H9 (cell line): Measurements from ENCODE around the gene SORBS1. TPM values are rescaled to one million over a fixed set of nuclear protein-coding genes. Genes with fewer than 3 reads are reported as not detected.

Experiments
- DNase-seq: peaks from one replicate; pipeline ENCODE4 v3.0.0-alpha.2; 2017
- H2AFZ ChIP-seq: one replicate; pipeline ENCODE4 v1.6.1; 2013; ENCODE audit warnings: mild to moderate bottlenecking, low read length, control low read depth, moderate library complexity
- H2AK5ac ChIP-seq: 2 replicates; pipeline ENCODE4 v1.6.1; 2013; ENCODE audit warnings: low read length, control low read depth, mixed read lengths; ENCODE audit not compliant: insufficient read length
- H2BK120ac ChIP-seq: one replicate; pipeline ENCODE4 v1.6.1; 2013; ENCODE audit warnings: low read depth, mild to moderate bottlenecking, low read length, control low read depth, inconsistent platforms; ENCODE audit not compliant: poor library complexity, severe bottlenecking
- H2BK12ac ChIP-seq: 2 replicates; pipeline ENCODE4 v1.6.1; 2013; ENCODE audit warnings: low read length, control low read depth, mixed read lengths, low read depth; ENCODE audit not compliant: insufficient read length
- H2BK15ac ChIP-seq: 2 replicates; pipeline ENCODE4 v1.6.1; 2013; ENCODE audit warnings: low read depth, low read length, control low read depth
- H2BK20ac ChIP-seq: one replicate; pipeline ENCODE4 v1.6.1; 2013; ENCODE audit warnings: low read depth, mild to moderate bottlenecking, low read length, control low read depth, inconsistent platforms; ENCODE audit not compliant: poor library complexity, severe bottlenecking
- H2BK5ac ChIP-seq: 2 replicates; pipeline ENCODE4 v1.6.1; 2013; ENCODE audit warnings: low read length, control low read depth, mixed read lengths; ENCODE audit not compliant: insufficient read length
- H3K14ac ChIP-seq: 2 replicates; pipeline ENCODE4 v1.6.1; 2013; ENCODE audit warnings: low read length, control low read depth; ENCODE audit not compliant: insufficient read depth
- H3K18ac ChIP-seq: 2 replicates; pipeline ENCODE4 v1.6.1; 2013; ENCODE audit warnings: low read depth, mild to moderate bottlenecking, mixed read lengths, low read length, control low read depth; ENCODE audit not compliant: insufficient read length
- H3K23ac ChIP-seq: 2 replicates; pipeline ENCODE4 v1.6.1; 2013; ENCODE audit warnings: low read length, control low read depth, mixed read lengths, low read depth; ENCODE audit not compliant: insufficient read length
- H3K23me2 ChIP-seq: 2 replicates; pipeline ENCODE4 v1.6.1; 2013; ENCODE audit warnings: low read depth, mild to moderate bottlenecking, mixed read lengths, low read length, control low read depth; ENCODE audit not compliant: insufficient read length, poor library complexity, severe bottlenecking
- H3K27ac ChIP-seq: 2 replicates; pipeline ENCODE4 v1.5.1; 2013; ENCODE audit warnings: low read length, control low read depth, mixed read lengths, low read depth; ENCODE audit not compliant: insufficient read length
- H3K27me3 ChIP-seq: 2 replicates; pipeline ENCODE4 v1.6.1; 2013; ENCODE audit warnings: low read length, control low read depth, inconsistent platforms; ENCODE audit not compliant: insufficient read depth
- H3K4ac ChIP-seq: 2 replicates; pipeline ENCODE4 v1.6.1; 2013; ENCODE audit warnings: low read depth, mild to moderate bottlenecking, control low read depth, inconsistent platforms, low read length, moderate library complexity
- H3K4me1 ChIP-seq: 2 replicates; pipeline ENCODE4 v1.6.1; 2013; ENCODE audit warnings: low read length, control low read depth, inconsistent platforms; ENCODE audit not compliant: insufficient read depth
- H3K4me2 ChIP-seq: 2 replicates; pipeline ENCODE4 v1.6.1; 2013; ENCODE audit warnings: low read length, control low read depth, mixed read lengths; ENCODE audit not compliant: insufficient read length, insufficient read depth
- H3K56ac ChIP-seq: 2 replicates; pipeline ENCODE4 v1.6.1; 2013; ENCODE audit warnings: low read depth, mild to moderate bottlenecking, mixed read lengths, low read length, control low read depth; ENCODE audit not compliant: insufficient read length
- H3K79me1 ChIP-seq: 2 replicates; pipeline ENCODE4 v1.6.1; 2013; ENCODE audit warnings: low read depth, mild to moderate bottlenecking, moderate library complexity, low read length, control low read depth, inconsistent platforms; ENCODE audit not compliant: insufficient read depth, poor library complexity, severe bottlenecking
- H3K79me2 ChIP-seq: 2 replicates; pipeline ENCODE4 v1.6.1; 2013; ENCODE audit warnings: low read length, control low read depth, inconsistent platforms; ENCODE audit not compliant: insufficient read depth
- H3K9ac ChIP-seq: 2 replicates; pipeline ENCODE4 v1.6.1; 2013; ENCODE audit warnings: low read length, control low read depth, mixed read lengths; ENCODE audit not compliant: insufficient read length; ENCODE audit errors: extremely low read depth
- H3K9me3 ChIP-seq: one replicate; pipeline ENCODE4 v1.6.1; 2013; ENCODE audit warnings: low read depth, low read length, inconsistent platforms; ENCODE audit not compliant: control insufficient read depth
- H3T11ph ChIP-seq: one replicate; pipeline ENCODE4 v1.6.1; 2013; ENCODE audit warnings: mild to moderate bottlenecking, low read length, control low read depth, inconsistent platforms
- H4K20me1 ChIP-seq: one replicate; pipeline ENCODE4 v1.6.1; 2013; ENCODE audit not compliant: control insufficient read depth, insufficient read length, insufficient read depth
- H4K5ac ChIP-seq: 2 replicates; pipeline ENCODE4 v1.6.1; 2013; ENCODE audit warnings: low read depth, mild to moderate bottlenecking, mixed read lengths, low read length, control low read depth; ENCODE audit not compliant: insufficient read length
- H4K8ac ChIP-seq: replicated peaks from 2 replicates; pipeline ENCODE4 v1.6.1; 2013; ENCODE audit warnings: low read length, control low read depth, mixed read lengths, low read depth; ENCODE audit not compliant: insufficient read length
- H4K91ac ChIP-seq: 2 replicates; pipeline ENCODE4 v1.6.1; 2013; ENCODE audit warnings: low read depth, mild to moderate bottlenecking, moderate library complexity, mixed read lengths, low read length, control low read depth; ENCODE audit not compliant: insufficient read length
- H3K27ac Mint-ChIP-seq, 3 experiments: 2 replicates in 2 of 3; 3 replicates in 1 of 3; pipeline ENCODE4 v1.8.0; 2020 to 2021; ENCODE audit warnings: mixed read lengths in 3 of 3, mild to moderate bottlenecking in 1 of 3, moderate library complexity in 1 of 3
- H3K27me3 Mint-ChIP-seq: 2 replicates; pipeline ENCODE4 v1.8.0; 2021; ENCODE audit warnings: low read depth, mild to moderate bottlenecking, moderate library complexity, mixed read lengths
- H3K36me3 Mint-ChIP-seq, 3 experiments: 2 replicates in 2 of 3; 3 replicates in 1 of 3; pipeline ENCODE4 v1.8.0; 2020 to 2021; ENCODE audit warnings: low read depth in 3 of 3, mixed read lengths in 3 of 3; ENCODE audit not compliant: insufficient read depth in 1 of 3
- H3K4me1 Mint-ChIP-seq, 2 experiments: 2 replicates each; pipeline ENCODE4 v1.8.0; 2020; ENCODE audit warnings: mixed read lengths in 2 of 2
- H3K4me3 Mint-ChIP-seq, 2 experiments: 2 replicates in 1 of 2; 3 replicates in 1 of 2; pipeline ENCODE4 v1.8.0; 2020 to 2021; ENCODE audit warnings: mild to moderate bottlenecking in 2 of 2, mixed read lengths in 2 of 2, moderate library complexity in 1 of 2
- H3K9me3 Mint-ChIP-seq, 2 experiments: 2 replicates in 1 of 2; 3 replicates in 1 of 2; pipeline ENCODE4 v1.8.0; 2020; ENCODE audit warnings: mild to moderate bottlenecking in 2 of 2, mixed read lengths in 2 of 2, moderate library complexity in 1 of 2
- WGBS: extraction: QIAGEN DNeasy Blood & Tissue Kit; methylation state at CpG from one replicate; pipeline ENCODE4 v1.1.7; 2013; ENCODE audit warnings: missing lambda C conversion rate, low lambda C conversion rate, mixed read lengths; ENCODE audit not compliant: insufficient read length; ENCODE audit errors: extremely low coverage; 5-methylcytosine and 5-hydroxymethylcytosine counted together
- total RNA-seq: library from RNA; stranded (reverse); gene quantifications from 2 replicates; pipeline ENCODE4 v1.2.1, GENCODE V29; 2021
- TF ChIP-seq, protein P1 (sequence below): fragments of 200-600 bp; sonication (generic); conservative IDR thresholded peaks from 3 replicates; pipeline ENCODE4 v1.8.0; 2021; ENCODE audit warnings: antibody characterized with exemption, mild to moderate bottlenecking

The SORBS1 gene
- total RNA-seq, 1 experiment from 2014 or later: 24.3 TPM

GRCh38 chr10:95425592-95426465 lies 135.3 kb downstream of the SORBS1 start:
- Histone ChIP-seq H3T11ph (no peak overlapping the region), H3K27me3 (no peaks in the 10 kb centered on the region), H2BK120ac (no peak overlapping the region), H3K79me1 (no peaks in the 10 kb centered on the region), H3K18ac (no peak overlapping the region), H2BK15ac (no peak overlapping the region), H2AK5ac (no peak overlapping the region), H3K27ac (no peak overlapping the region), H4K91ac (no peak overlapping the region), H4K5ac (no peak overlapping the region), H3K4ac (no peak overlapping the region), H4K8ac (no peak overlapping the region), H3K9ac (no peak overlapping the region), H3K23me2 (no peaks in the 10 kb centered on the region), H2BK5ac (no peak overlapping the region), H3K56ac (no peak overlapping the region), H2AFZ (no peak overlapping the region), H2BK12ac (no peak overlapping the region), H3K14ac (no peak overlapping the region), H3K79me2 (no peaks in the 10 kb centered on the region), H3K9me3 (no peaks in the 10 kb centered on the region), H3K4me2 (no peak overlapping the region), H2BK20ac (no peak overlapping the region), H4K20me1 (no peaks in the 10 kb centered on the region), H3K23ac (no peak overlapping the region), H3K4me1 (no peaks in the 10 kb centered on the region)
- TF ChIP-seq, protein P1, sequence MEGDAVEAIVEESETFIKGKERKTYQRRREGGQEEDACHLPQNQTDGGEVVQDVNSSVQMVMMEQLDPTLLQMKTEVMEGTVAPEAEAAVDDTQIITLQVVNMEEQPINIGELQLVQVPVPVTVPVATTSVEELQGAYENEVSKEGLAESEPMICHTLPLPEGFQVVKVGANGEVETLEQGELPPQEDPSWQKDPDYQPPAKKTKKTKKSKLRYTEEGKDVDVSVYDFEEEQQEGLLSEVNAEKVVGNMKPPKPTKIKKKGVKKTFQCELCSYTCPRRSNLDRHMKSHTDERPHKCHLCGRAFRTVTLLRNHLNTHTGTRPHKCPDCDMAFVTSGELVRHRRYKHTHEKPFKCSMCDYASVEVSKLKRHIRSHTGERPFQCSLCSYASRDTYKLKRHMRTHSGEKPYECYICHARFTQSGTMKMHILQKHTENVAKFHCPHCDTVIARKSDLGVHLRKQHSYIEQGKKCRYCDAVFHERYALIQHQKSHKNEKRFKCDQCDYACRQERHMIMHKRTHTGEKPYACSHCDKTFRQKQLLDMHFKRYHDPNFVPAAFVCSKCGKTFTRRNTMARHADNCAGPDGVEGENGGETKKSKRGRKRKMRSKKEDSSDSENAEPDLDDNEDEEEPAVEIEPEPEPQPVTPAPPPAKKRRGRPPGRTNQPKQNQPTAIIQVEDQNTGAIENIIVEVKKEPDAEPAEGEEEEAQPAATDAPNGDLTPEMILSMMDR: no peak
- no peak for DNase-seq
- WGBS: no CpG with 5 or more reads among the region's 2 CpGs
- Mint-ChIP-seq H3K9me3 (no peaks in the 10 kb centered on the region), H3K4me3 (no peak overlapping the region), H3K4me1 (peaks cover 0 to 3% of the 10 kb centered on the region in 2 experiments; a peak in 2 of 4 replicates), H3K27me3 (no peaks in the 10 kb centered on the region), H3K36me3 (peaks cover 3 to 6% (median 4%) of the 10 kb centered on the region in 3 experiments; a peak in 5 of 7 replicates), H3K27ac (no peak overlapping the region; a peak in 1 of 7 replicates)
